Heart right ventricle (tissue), 16 donors: ENCODE results near the gene MUC5B. TPM values are rescaled to one million over a fixed set of nuclear protein-coding genes. Genes with fewer than 3 reads are reported as not detected.

Source experiments
- ATAC-seq, 8 donors: fragments of 200-7000 bp; cut with Tn5 transposase; one replicate each; pipeline ENCODE4 v1.9.1; 2020; ENCODE audit warnings: mild to moderate bottlenecking in 8 of 8, moderate library complexity in 8 of 8, moderate number of reproducible peaks in 1 of 8
- DNase-seq, 2 donors: peaks; one replicate each; pipeline ENCODE4 v3.0.0-alpha.2; 2020
- H3K27ac ChIP-seq, 10 donors: fragments of 200-600 bp; sonication (generic) in 2 of 10; one replicate each; pipeline versions ENCODE4 v1.5.0 to v1.8.0; 2020 to 2022; ENCODE audit warnings: mild to moderate bottlenecking in 3 of 10
- H3K27me3 ChIP-seq, 7 donors: fragments of 200-600 bp; one replicate each; pipeline ENCODE4 v1.8.0; 2021 to 2022; ENCODE audit warnings: mild to moderate bottlenecking in 2 of 7
- H3K36me3 ChIP-seq, 9 donors: fragments of 200-600 bp; sonication (generic) in 1 of 9; one replicate each; pipeline versions ENCODE4 v1.5.0 to v1.8.0; 2020 to 2022; ENCODE audit warnings: mild to moderate bottlenecking in 2 of 9
- H3K4me1 ChIP-seq, 9 donors: fragments of 200-600 bp; sonication (generic) in 1 of 9; one replicate each; pipeline versions ENCODE4 v1.5.0 to v1.8.0; 2020 to 2022; ENCODE audit warnings: mild to moderate bottlenecking in 4 of 9
- H3K4me3 ChIP-seq, 10 donors: fragments of 200-600 bp; sonication (generic) in 2 of 10; one replicate each; pipeline versions ENCODE4 v1.5.0 to v1.8.0; 2020 to 2022; ENCODE audit warnings: mild to moderate bottlenecking in 7 of 10, moderate library complexity in 2 of 10
- H3K9me3 ChIP-seq, 11 donors: fragments of 200-600 bp in 10 of 11; sonication (generic) in 2 of 11; one replicate each; pipeline versions ENCODE4 v1.5.0 to v1.8.0; 2013 to 2022; ENCODE audit warnings: mild to moderate bottlenecking in 2 of 11, control low read depth in 1 of 11, moderate library complexity in 1 of 11
- CTCF ChIP-seq, 9 donors: fragments of 200-600 bp; sonication (generic) in 2 of 9; IDR thresholded peaks; one replicate each; pipeline versions ENCODE4 v1.5.0 to v1.8.0; 2021 to 2022; ENCODE audit warnings: antibody characterized with exemption in 9 of 9, mild to moderate bottlenecking in 5 of 9, moderate library complexity in 1 of 9
- WGBS, 2 donors: extraction: QIAGEN DNeasy Blood & Tissue Kit; methylation state at CpG; one replicate each; pipeline ENCODE4 v1.1.7; 2013; ENCODE audit warnings: inconsistent platforms in 1 of 2; 5-methylcytosine and 5-hydroxymethylcytosine counted together
- intact Hi-C, 10 donors: fragments of 100-400 bp; cut with DNase I; formaldehyde crosslinking; loops; one replicate each; pipeline versions ENCODE4 v1.11.1 to v1.14.2; 2022
- polyA plus RNA-seq, 2 donors: library from polyadenylated mRNA; stranded (reverse); fragments of 200-250 nt; gene quantifications; one replicate each; pipeline ENCODE4 v1.2.3, GENCODE V29; 2013
- total RNA-seq, 10 donors: library from RNA; stranded (reverse); fragmentation: NEBNext Ultra II Directional in 3 of 10; extraction: Animal tissue kit (Norgen Biotek cat#: 25700) in 3 of 10; gene quantifications; one replicate each; pipeline versions ENCODE4 v1.2.1 to v1.2.4, GENCODE V29; 2021 to 2023
- donor health status: Arrhythmogenic right ventricular cardiomyopathy.
- donor health status: ischemic (EF 13 %, LVEDD 7.1; RV severe dilation, severe dysfunction).
- donor health status: healthy with polysubstance abuse.
- donor health status: DM: no; HTN: yes; CAD: no.
- donor health status: DM: no; HTN: no; CAD: no.
- donor health status: ischemic (EF 25% LVEDD 6.9; RV normal size, moderate dysfunction).
- donor health status: ischemic (EF 25% LVEDD 5.7; RV mildly dilated, moderate dysfunction).
- donor health status: healthy.
- donor health status: DM: yes; HTN: yes; CAD: no.
- donor health status: Ischemic cardiomyopathy.
- donor health status: ischemic (EF 35%, LVEDD 5.7; RV mildly dilated, moderate dysfunction).
- donor health status: nonischemic (EF 11% LVEDD 7.7; RV severe dilation, severe dysfunction).
- donor health status: DM: yes; HTN: yes; CAD: no.
- donor health status: PGD.
- donor health status: ischemic (EF 29% LVEDD 5.4; RV normal size, mild dysfunction).
- donor health status: nonischemic (EF 23%, LVEDD 6.1; RV moderate dilation, normal function).

The MUC5B gene
- total and polyA plus RNA-seq, 12 donors: not detected

DNA sequence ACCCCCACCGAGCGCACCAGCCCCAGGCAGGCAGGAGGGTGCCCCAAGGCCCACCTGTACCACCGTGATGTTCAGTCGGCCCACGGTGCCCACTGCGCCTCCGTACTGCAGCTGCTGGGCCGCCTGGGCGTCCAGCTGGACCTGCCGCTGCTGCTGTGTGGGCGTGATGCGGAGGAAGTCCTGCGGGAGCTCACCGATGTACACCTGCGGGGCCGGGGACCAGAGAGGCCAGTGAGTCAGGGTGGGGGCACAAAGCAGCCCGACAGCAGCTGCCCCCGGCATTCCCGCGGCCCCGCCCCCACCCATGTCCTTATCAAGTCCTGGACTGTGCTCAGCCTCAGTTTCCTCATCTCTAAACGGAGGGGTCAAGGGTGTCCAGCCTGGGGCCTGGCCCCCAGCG is 72.7 kb downstream of the MUC5B start:
- Histone ChIP-seq H3K27me3 (no peaks in the 10 kb centered on the region), H3K4me1 (peaks cover 9 to 40% (median 27%) of the 10 kb centered on the region in 9 donors), H3K27ac (no peak overlapping the region), H3K4me3 (no peak overlapping the region), H3K36me3 (peaks cover 0 to 49% (median 9%) of the 10 kb centered on the region in 9 donors), H3K9me3 (no peaks in the 10 kb centered on the region)
- ATAC-seq: no peak
- intact Hi-C loops: loop anchor here in 1 of 10 donors (10.0 kb wide), 1 partner anchor 219 kb away; no protein-coding TSS in a partner anchor
- no peak for TF ChIP-seq CTCF (IDR thresholded peaks at IDR 0.05)
- DNase-seq: no peak
- 97% methylated on average over 23 of the region's 23 CpGs for WGBS, 2 donors

GRCh38 chr11:1296287-1296686 is 73.4 kb downstream of the MUC5B start:
- WGBS, 2 donors: 96 to 97% methylated on average over 9 of the region's 9 CpGs
- Histone ChIP-seq H3K4me3 (no peak overlapping the region), H3K36me3 (peaks cover 0 to 43% (median 9%) of the 10 kb centered on the region in 9 donors), H3K27ac (no peak overlapping the region), H3K4me1 (peaks cover 9 to 42% (median 27%) of the 10 kb centered on the region in 9 donors), H3K27me3 (no peaks in the 10 kb centered on the region), H3K9me3 (no peaks in the 10 kb centered on the region)
- TF ChIP-seq CTCF (IDR thresholded peaks at IDR 0.05): no peak
- intact Hi-C loops: loop anchor here in 1 of 10 donors (10.0 kb wide), 1 partner anchor 219 kb away; no protein-coding TSS in a partner anchor
- DNase-seq: no peak
- no peak for ATAC-seq

DNA sequence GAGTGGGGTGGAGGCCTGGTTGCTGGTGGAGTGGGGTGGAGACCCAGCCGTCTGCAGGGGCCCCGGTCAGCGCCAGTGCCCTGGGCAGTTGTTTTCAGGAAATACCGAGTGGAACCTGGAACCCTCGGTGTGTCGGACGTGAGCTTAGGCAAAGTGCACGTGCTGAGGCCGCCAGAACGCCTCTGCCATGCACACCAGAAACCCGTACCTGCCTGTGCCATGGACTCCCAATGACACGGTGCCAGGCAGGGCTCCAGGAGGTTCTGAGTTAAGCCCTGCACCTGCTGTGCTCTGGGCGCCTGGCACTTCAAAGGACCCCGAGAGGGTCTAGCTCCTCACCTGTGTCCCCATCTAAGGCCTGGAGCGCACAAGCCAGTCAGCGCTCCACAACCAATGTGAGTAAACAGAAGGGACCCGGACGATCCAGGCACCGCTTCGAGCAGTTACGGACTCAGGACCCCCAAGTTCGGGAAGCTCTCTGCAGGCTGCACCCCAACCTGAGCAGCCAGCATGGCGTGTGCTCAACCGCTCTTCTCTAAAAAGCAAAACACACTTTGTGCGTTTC is 74.2 kb downstream of the MUC5B start:
- Histone ChIP-seq H3K27ac (no peak overlapping the region), H3K4me3 (no peak overlapping the region), H3K4me1 (peaks cover 9 to 42% (median 27%) of the 10 kb centered on the region in 9 donors), H3K36me3 (peaks cover 0 to 40% (median 9%) of the 10 kb centered on the region in 9 donors), H3K9me3 (no peaks in the 10 kb centered on the region), H3K27me3 (no peaks in the 10 kb centered on the region)
- DNase-seq (no peak), ATAC-seq (no peak)
- TF ChIP-seq CTCF (IDR thresholded peaks at IDR 0.05): no peak
- 93 to 95% methylated on average over 25 of the region's 25 CpGs for WGBS, 2 donors
- intact Hi-C loops: loop anchor here in 1 of 10 donors (10.0 kb wide), 1 partner anchor 218 kb away; no protein-coding TSS in a partner anchor

GRCh38 chr11:1297576-1298473 is 75.0 kb downstream of the MUC5B start:
- 72% methylated on average over 31 of the region's 31 CpGs for WGBS, 2 donors
- no peak for TF ChIP-seq CTCF (IDR thresholded peaks at IDR 0.05)

More at GRCh38 chr11:1297576-1298473, 75.0 kb downstream of the MUC5B start:
- DNase-seq: peak in 1 of 2 donors; percentile 20
- ATAC-seq: peak; percentile 25 to 79 (median 44)
- peaks cover 11 to 42% (median 27%) of the 10 kb centered on the region in 9 donors for H3K4me1 ChIP-seq
- no peaks in the 10 kb centered on the region for H3K9me3 ChIP-seq
- peaks cover 0 to 33% (median 9%) of the 10 kb centered on the region in 9 donors for H3K36me3 ChIP-seq
- H3K4me3 ChIP-seq: no peak overlapping the region
- H3K27me3 ChIP-seq: no peaks in the 10 kb centered on the region
- intact Hi-C loops: loop anchor here in 1 of 10 donors (10.0 kb wide), 1 partner anchor 217 kb away; no protein-coding TSS in a partner anchor
- H3K27ac ChIP-seq: peak overlapping the region in 3 of 10 donors; percentile 7 to 55 (median 41)
